Dedifferentiated amniotic fluid mesenchymal stem cell (primary cell): ENCODE data around the gene ANKRD11.
"Not testable (repeated sequence)": the region's sequence is repeated elsewhere in the genome, so short reads cannot be mapped to it uniquely, and the experiment has no call there.

ENCODE experiments used
- DNase-seq: peaks from one replicate; pipeline ENCODE4 v3.0.0-alpha.2; 2016; ENCODE audit errors: extremely low spot score

The ANKRD11 gene

DNA sequence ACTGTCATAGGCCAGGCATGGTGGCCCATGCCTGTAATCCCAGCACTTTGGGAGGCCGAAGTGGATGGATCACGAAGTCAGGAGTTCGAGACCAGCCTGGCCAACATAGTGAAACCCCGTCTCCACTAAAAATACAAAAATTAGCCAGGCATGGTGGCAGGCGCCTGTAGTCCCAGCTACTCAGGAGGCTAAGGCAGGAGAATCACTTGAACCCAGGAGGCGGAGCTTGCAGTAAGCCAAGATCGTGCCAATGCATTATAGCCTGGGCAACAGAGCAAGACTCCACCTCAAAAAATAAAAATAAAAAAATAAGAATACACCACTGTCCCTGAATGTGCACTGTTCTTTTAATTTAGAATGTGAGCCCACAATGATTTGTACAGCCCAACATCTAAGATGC, 61.8 kb downstream of the ANKRD11 start:
- not testable (repeated sequence) for DNase-seq

DNA sequence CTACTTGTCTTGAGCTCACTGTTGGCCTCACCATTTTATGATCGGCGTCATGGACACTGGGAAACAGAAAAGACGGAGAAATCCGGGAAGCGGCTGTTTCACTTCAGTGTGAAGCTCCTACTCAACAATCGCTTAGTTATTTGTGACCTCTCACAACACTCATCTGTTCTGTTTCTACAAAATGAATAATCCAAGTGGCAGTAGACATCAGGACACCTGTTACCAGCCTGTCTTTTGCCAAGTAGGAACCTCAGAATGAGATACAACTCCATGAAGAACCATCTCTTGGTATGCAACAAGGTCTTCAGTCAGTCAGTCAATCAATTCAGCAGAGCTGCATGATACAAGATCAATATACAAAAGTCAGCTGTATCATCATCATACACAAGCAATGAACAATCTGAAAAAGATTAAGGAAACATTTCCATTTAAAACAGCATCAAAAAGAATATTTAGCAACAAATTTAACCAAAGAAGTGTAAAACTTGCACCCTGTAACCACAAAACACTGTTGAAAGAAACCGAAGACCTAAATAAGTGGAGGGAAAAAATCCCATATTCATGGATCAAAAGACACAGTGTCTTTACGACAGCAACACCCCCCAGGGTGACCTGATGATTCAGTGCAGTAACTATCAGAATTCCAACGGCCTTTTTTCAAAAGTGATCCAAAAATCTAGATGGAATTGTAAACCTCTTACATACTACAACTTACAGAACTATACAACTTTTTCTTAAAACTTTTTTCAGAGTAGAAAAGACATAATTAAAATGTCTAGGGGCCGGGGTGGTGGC, 63.4 kb downstream of the ANKRD11 start:
- no peak for DNase-seq

DNA sequence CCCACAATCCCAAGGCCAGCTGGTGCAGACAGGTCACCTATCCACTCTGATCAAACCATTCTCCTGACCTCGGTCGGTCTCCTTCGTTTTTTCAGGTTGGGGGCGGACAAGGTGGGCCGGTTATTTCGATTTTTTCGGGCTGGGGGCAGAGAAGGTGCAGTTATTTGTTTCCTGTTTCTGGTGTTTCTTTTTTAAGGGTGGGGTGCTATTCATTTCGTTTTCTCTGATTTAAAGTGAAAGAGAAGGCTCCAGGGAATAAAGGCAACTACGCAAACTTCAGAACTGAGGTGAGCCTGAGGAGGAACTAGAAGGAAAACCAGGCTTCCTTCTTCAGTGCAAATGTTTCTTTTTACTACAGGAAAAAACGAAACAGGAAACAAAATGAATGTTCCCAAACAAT, 64.8 kb downstream of the ANKRD11 start:
- DNase-seq, result no peak

DNA sequence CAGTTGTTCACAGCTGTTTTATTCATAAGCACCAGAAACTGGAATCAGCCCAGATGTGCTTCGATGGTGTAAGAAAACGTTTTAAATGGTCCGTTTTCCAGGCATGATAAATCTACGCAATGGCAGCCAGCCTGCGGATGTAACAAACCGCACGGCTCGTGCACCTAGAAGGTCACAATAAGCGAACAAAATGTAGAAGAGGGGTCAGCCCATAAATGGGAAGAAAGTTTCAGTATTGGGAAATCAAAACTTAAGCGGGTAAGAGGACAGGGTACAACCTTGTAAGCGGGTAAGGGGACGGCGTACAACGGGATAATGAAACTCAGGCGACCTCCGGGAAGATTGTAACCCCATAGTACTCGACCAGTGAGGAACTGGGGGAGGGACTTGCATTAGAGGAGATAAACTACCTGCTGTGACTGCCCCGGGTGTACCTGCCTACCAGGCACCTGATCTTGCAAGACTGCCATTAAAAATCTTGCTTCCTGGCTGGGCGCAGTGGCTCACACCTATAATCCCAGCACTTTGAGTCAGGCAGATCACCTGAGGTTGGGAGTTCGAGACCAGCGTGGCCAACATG, 66.6 kb downstream of the ANKRD11 start:
- DNase-seq, result no peak

DNA sequence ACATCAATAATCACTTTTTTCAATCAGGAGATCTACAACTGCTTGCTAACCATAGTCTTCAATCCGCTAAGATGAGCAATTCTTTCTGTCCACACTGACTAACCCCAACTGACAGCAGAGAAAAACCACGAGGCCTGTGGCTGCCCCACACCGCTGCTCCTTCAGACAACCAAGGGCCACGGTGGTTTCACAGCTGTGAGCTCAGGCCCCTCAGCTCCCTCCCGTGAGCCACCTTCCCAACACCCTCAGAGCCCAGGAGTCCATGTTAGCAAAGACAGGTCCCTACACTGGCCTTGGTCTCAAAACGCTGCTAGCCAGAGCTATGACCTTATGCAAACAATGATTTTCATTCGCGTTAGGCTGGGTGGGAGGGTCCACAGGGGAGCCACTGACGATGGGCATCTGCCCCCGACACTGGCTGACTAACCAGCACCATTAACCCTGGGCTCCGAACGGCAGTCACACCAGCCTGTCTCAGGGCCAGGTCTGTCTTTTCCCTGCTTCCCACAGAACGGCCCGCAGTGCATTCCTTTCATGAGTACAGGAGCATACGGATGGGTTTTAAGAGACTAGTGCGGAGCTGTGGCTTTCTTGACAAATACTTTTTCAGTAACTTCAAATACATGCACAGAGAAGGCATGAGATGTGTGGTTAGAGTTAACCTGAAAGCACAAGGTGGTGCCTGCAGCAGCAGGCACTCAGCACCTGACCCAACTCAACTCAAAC, 67.3 kb downstream of the ANKRD11 start:
- no peak for DNase-seq

DNA sequence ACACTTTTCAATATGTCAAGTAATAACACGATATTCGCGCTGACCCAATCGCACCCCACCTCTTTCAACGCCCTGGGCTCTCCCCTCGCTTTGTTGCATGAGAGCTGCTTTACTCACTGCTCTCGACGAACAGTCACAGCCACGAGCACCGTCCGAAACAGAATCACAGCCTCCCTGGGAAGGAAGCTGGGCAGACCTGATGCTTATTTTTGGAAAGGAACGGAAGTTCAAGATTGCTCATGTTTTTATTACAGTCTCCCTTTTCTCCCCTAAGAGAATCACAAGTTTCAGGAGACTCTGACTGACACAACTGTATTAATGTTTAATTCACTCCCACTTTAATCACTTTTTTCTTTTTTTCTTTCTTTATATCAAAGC, 67.8 kb downstream of the ANKRD11 start:
- DNase-seq, result no peak

DNA sequence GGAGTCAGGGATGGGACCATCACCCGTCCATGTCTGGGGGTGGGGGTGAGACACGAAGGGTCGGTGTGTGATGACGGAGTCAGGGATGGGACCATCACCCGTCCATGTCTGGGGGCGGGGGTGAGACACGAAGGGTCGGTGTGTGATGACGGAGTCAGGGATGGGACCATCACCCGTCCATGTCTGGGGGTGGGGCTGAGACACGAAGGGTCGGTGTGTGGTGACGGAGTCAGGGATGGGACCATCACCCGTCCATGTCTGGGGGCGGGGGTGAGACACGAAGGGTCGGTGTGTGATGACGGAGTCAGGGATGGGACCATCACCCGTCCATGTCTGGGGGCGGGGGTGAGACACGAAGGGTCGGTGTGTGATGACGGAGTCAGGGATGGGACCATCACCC, 69.1 kb downstream of the ANKRD11 start:
- DNase-seq, result not testable (repeated sequence)

DNA sequence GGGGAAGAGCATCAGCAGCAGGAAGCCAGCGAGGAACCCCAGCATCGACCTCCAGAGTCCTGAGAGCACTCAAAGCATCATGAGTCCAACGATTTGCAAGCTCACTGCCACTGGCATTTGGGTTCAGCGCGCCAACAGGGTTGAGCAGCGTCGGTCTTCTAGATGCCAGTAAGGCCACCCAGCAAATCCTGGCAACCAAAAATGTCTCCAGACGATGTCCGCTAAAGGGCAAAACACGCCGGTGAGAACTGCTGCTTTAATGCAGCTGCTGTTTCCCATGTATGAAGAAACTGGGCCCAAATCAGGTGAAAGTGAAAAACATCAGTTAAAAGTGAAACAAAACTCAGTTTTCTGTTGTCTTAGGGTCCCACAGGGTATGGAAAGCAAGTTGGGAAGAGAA, 70.2 kb downstream of the ANKRD11 start:
- DNase-seq, result no peak

DNA sequence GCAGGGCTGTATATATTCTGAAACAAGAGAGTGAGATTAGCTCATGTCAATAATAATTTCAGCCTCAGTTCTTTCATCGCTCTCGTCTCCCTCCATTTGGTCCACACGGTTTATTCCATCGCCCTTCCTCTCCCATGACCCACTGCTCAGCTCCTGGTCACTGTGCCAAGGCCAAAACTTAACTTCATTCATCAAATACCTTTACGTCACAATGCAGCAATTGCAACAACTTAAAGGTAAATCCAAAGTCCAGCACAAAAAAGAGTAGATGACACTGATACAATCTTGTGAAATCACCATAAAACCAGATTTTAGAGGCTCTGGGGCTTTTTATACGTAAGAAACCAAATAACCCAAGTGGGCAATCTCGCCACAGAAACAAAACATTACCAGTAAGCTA, 72.0 kb downstream of the ANKRD11 start:
- no peak for DNase-seq

DNA sequence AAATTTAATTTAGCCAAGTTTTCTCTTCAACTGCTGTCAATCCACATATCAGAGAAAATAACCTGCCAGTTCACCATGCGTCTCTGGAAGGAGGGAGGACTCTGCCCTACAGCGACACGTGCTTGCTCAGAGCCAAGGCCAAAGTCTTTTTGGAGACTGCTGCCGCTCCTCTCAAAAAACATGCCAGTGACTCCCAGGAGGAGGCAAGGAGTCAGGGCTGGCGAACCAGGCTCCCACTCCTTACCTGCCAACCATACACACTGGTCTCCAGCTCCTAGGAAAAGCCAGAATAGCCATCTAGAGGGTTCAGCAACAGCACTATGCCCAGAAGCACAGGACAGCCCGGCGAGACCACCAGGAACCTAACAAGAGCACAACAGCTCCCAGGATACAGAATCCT, 73.0 kb downstream of the ANKRD11 start:
- no peak for DNase-seq

DNA sequence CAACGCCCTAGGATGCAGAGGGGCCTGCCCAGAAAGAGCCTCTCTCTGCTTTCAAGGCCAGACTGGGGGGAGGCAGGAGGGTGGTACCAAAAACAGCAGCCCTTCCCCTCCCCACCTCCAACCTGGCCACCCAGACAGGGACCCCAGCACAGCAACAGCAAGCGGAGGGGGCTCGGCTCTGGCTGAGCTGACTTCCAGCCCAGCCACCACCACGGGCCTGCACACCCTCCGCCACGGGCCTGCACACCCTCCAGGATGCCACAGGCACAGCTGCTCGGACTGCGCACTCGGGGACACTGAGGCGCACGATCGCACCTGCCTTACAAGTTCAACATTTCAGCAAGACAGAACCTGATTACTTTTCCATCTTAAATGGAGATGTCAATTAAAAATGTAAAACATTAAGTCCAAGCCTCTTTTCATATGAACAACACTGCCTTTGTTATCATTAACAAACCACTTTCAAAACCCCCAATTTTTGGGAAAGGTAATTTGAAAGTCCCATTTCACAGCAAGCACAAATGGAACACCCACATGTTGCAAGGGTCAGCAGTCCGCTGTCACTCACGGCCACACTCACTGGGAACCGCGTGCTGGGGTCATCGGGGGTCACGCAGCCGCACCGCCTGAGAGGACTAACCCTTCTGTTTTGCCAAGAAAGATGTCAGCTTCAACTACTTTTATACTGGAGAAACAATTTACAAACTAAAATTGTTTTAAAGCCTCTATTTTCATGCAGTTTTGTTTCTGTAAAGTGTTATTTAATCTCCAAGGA, 76.4 kb downstream of the ANKRD11 start:
- DNase-seq, result no peak

DNA sequence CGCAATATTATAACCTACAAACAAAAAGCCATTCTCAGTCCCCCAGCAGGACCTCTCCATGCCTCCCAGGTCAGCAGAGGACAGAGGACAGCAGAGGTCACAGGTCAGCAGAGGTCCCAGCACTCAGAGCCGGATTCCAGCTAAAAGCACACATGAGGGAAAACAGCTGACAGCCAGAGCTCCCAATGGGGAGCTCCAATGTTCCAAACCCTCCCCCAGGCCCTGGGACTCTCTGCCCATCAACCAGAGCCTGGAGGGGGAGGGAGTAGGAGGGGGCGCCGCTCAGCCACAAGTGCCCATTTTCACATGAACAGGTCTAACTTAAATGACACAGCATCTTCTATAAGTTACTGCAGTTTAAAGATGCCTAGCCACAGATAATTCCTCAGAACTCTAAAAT, 77.5 kb downstream of the ANKRD11 start:
- DNase-seq, result no peak

DNA sequence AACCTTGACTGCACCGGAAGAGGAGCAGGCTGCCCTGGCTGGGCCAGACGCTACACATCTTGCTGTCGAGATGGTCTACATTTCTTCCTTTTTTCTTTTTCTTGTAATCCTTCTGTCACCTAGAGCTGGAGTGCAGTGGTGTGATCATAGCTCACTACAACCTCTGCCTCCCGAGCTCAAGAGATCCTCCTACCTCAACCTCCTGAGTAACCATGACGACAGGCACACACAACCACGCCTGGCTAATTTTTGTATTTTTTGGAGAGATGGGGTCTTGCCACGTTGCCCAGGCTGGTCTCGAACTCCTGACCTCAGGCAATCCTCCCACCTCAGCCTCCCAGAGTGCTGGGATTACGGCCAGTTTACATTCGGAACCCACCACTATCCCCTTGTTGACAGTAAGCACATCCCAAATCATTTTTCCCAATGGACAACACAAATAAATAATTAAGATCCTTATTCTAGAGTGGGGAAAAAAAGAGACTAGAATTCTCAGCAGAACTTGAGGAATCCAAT, 79.0 kb downstream of the ANKRD11 start:
- DNase-seq, result no peak

DNA sequence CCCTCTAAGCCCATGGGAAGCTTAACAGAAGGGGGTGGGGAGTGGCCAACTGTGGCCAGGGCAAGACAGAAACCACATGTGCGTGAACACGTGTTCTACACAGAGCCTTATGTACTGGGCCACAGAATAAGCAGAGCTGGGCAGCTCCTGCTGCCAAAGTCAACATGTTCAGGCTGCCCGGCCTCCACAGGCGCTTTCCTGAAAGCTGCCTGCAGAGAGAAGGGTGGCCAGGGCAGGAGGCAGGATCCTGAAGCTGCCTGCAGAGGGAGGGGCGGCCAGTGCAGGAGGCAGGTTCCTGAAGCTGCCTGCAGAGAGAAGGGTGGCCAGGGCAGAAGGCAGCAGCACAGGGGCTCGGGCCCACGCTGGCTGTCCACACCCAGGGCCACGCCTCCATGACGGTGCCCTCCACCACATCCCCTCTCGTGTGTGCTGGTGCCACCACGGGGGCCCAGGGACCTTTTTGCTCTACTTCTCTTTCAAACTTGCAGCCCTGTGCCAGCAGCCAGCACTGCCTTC, 79.5 kb downstream of the ANKRD11 start:
- peak; percentile 84 for DNase-seq

DNA sequence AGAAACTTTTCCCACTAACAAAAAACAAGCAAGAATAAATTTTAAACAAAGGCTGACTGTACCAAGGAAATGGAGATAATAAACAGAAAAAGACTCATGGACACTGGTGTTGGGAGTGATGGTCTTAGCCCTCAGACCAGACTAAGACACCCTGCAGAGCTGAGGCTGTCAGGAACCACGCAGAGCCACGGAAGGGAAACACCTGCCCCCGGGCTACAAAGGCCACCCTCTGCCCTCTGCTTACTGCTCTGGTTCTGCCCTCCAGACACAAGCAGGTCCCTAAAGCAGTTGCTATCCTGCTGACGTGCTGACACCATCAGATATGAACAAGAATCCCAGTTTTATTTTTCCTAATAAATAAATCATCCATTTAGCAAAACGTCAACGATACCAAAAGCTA, 80.0 kb downstream of the ANKRD11 start:
- DNase-seq, result no peak

DNA sequence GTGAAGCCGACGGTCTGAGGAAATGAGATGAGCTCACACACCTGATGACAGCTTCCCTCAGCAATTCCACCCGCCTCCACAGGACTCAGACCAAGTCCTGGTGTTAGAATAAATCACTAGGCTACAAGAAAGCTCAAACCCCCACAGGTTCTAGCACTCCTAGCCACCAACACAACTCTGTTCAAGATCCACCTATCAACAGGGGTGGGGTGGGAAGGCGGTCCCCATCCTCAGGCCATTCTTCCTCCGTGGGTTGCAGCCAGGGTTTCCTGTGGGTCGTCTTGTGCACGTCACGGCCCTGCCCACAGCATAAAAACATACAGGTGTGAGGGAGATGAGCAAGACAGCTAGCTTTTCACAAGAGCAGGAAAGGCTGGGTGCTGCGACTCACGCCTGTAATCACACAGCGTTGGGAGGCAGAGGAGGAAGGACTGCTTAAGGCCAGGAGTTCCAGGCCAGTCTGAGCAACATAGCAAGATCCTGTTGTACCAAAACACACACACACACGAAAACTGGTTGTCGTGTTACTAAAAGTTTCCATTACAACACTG, 81.1 kb downstream of the ANKRD11 start:
- no peak for DNase-seq

DNA sequence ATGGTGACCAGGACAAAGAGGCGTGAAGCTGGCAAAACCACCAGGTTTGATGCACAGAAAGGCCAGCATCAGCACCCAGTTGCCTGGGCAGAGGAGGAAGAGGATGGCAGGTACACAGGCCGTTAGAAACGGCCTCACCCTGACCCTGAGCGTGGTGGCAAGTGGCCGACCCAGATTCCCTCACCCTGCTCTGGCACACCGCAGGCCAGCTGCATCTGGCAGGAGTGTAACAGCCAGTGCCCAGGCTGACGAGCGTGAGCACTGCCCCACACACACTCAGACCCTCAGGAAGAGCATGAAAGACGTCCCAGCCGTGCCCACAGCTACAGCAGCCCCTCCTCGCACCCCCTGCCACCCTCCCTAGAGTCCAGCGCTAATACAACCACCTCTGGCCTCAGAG, 82.0 kb downstream of the ANKRD11 start:
- no peak for DNase-seq

DNA sequence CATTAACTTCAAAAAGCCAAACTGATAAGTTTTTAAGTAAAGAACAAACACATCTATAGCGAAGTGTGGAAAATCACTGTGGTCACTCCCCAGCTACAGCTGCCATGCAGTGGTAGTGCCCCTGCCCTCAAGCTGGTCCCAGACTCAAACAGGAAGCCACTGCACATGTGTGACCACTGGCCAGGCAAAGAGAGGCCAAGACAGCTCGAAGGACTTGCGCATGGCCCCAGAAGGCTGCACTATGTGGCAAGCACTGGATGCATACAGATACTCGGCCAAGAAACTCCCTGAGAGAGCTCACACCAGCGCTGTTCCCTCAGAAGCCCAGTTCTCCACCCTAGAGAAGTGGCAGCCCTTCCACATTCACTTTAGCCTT, 82.4 kb downstream of the ANKRD11 start:
- no peak for DNase-seq

DNA sequence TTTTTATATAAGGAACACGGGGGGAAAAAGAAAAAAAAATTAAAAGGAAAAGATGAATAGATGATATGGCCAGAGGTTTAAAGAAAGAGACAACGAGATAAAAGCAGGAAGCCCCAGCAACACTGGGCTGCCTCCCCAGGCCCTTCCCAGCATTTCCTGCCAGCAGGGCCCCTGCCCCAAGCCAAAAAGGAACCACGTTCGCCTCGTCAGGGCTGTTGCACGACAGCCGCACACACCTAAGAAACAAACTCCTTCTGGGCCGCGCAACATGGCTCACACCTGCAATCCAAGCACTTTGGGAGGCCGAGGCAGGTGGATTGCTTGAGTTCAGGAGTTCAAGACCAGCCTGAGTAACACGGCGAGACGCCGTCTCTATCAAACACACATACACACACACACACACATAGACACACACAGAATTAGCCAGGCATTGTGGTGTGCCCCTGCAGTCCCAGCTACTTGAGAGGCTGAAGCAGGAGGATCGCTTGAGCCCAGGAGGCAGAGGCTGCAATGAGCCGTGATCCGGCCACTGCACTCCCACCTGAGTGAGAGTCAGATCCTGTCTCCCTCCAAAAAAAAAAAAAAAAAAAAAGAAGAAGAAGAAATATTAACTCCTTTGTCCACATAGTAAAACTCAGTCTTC, 83.0 kb downstream of the ANKRD11 start:
- DNase-seq, result no peak

DNA sequence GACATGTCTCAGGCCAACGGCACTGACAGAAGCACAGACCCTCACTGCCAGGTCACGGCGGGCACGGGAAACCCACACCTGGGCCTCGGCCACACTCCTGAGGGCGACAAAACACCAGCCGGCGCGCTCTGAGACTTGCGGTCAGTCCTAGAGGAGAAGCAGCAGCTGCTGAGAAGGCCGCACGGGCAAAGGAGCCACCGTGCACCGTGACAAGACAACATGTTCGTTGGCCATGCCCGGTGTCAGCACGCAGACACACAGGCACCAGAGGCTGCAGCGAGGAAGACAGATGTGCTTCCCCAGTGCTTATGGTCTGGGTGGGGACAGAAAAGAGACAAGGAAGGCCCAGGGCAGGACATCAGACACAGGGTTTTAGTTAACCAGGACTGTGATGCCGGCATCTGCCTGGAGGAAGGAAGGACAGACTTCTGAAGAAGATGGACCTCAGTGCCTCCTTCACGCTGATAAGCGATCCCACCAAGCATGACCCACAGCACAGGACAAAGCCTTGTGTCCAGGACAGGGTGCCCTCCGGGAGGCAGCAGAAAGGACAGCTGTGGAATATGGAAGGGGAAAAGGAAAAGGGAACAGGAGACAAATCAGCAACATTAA, 84.0 kb downstream of the ANKRD11 start:
- no peak for DNase-seq

DNA sequence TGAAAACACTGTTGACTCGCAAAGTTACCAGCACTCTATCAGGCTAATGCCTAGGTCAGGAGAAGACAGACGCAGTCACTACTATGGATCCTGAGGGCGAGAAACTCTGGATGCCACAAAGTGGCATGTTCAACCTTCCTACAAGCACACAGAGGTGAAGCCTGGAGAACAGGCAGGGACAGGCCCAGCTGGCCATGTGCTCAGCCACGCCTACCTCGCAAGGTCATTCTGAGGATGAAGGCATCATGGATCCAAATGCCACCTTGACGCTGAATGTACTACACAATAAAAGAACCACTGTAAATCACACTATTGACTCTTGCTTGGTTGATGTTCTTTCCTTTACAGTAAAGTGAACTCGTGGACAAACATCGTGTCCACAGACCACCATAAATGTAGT, 85.8 kb downstream of the ANKRD11 start:
- DNase-seq, result no peak
